Measurements from ENCODE around the gene CNTNAP2.

CNTNAP2 gene

GRCh38 chr7:148434181-148434757 lies 2317.7 kb downstream of the CNTNAP2 start:
- CTCF ChIA-PET, result interaction anchor here (1.4 kb wide), 1 partner anchor 46 kb away, joined by 4 read pairs; no protein-coding TSS in a partner anchor
- TF ChIP-seq LEF1 (IDR thresholded peaks at IDR 0.05; ENCODE audit: borderline replicate concordance), result no peak
- no peak for TF ChIP-seq ZNF384 (IDR thresholded peaks at IDR 0.05)
- TF ChIP-seq ELF4 (IDR thresholded peaks at IDR 0.05), result no peak
- no peak for TF ChIP-seq CTBP1 (IDR thresholded peaks at IDR 0.05; ENCODE audit: borderline replicate concordance)
- no peak for TF ChIP-seq BHLHE40 (IDR thresholded peaks at IDR 0.05; ENCODE audit: borderline replicate concordance)
- TF ChIP-seq FOXK2 (IDR thresholded peaks at IDR 0.05), result no peak
- no peak for TF ChIP-seq TARDBP (IDR thresholded peaks at IDR 0.05)
- no peak for TF ChIP-seq FOXA1 (IDR thresholded peaks at IDR 0.05)
- no peak for DNase-seq (ENCODE audit: extremely low spot score)
- POLR2A ChIA-PET, result no interaction called here

GRCh38 chr7:148434887-148435286 lies 2318.3 kb downstream of the CNTNAP2 start:
- TF ChIP-seq ARNT (IDR thresholded peaks at IDR 0.05) (no peak), CTBP1 (IDR thresholded peaks at IDR 0.05; ENCODE audit: borderline replicate concordance) (no peak), FOXM1 (IDR thresholded peaks at IDR 0.05; ENCODE audit: borderline replicate concordance) (no peak), FOXK2 (IDR thresholded peaks at IDR 0.05) (no peak), PKNOX1 (IDR thresholded peaks at IDR 0.05) (no peak), FOXA1 (IDR thresholded peaks at IDR 0.05) (no peak), BHLHE40 (IDR thresholded peaks at IDR 0.05; ENCODE audit: borderline replicate concordance) (no peak), SP1 (IDR thresholded peaks at IDR 0.05) (no peak), TARDBP (IDR thresholded peaks at IDR 0.05) (no peak)
- ChIA-PET POLR2A (no interaction called here), CTCF (interaction anchor here (1.4 kb wide), 1 partner anchor 46 kb away, joined by 4 read pairs; no protein-coding TSS in a partner anchor)
- DNase-seq (ENCODE audit: extremely low spot score), result no peak

- CTCF ChIA-PET, result no interaction called here
- POLR2A ChIA-PET, result no interaction called here
- no peak for DNase-seq (ENCODE audit: extremely low spot score)
- no peak for TF ChIP-seq ELF4 (IDR thresholded peaks at IDR 0.05)
- TF ChIP-seq LEF1 (IDR thresholded peaks at IDR 0.05; ENCODE audit: borderline replicate concordance), result no peak
- no peak for TF ChIP-seq ARNT (IDR thresholded peaks at IDR 0.05)
- no peak for TF ChIP-seq ZNF384 (IDR thresholded peaks at IDR 0.05)
- TF ChIP-seq TARDBP (IDR thresholded peaks at IDR 0.05), result no peak
- TF ChIP-seq NFRKB (IDR thresholded peaks at IDR 0.05), result no peak
- no peak for TF ChIP-seq SUZ12 (IDR thresholded peaks at IDR 0.05)
- TF ChIP-seq FOXK2 (IDR thresholded peaks at IDR 0.05), result no peak
- TF ChIP-seq HDGF (IDR thresholded peaks at IDR 0.05; ENCODE audit: borderline replicate concordance), result no peak
- no peak for TF ChIP-seq FOXM1 (IDR thresholded peaks at IDR 0.05; ENCODE audit: borderline replicate concordance)
- TF ChIP-seq CTBP1 (IDR thresholded peaks at IDR 0.05; ENCODE audit: borderline replicate concordance), result no peak
- TF ChIP-seq FOXA1 (IDR thresholded peaks at IDR 0.05), result no peak
- no peak for TF ChIP-seq L3MBTL2 (conservative IDR thresholded peaks at IDR 0.05)
- TF ChIP-seq BHLHE40 (IDR thresholded peaks at IDR 0.05; ENCODE audit: borderline replicate concordance), result no peak
- TF ChIP-seq PKNOX1 (IDR thresholded peaks at IDR 0.05), result no peak
- no peak for TF ChIP-seq SP1 (IDR thresholded peaks at IDR 0.05)
These were observed 2319.1 kb downstream of the CNTNAP2 start for GRCh38 chr7:148435715-148436114.

GRCh38 chr7:148436135-148436534 lies 2319.5 kb downstream of the CNTNAP2 start:
- DNase-seq (ENCODE audit: extremely low spot score), result no peak
- POLR2A ChIA-PET, result no interaction called here
- TF ChIP-seq ARNT (IDR thresholded peaks at IDR 0.05), result no peak
- TF ChIP-seq SP1 (IDR thresholded peaks at IDR 0.05), result no peak
- TF ChIP-seq BHLHE40 (IDR thresholded peaks at IDR 0.05; ENCODE audit: borderline replicate concordance), result no peak
- TF ChIP-seq LEF1 (IDR thresholded peaks at IDR 0.05; ENCODE audit: borderline replicate concordance), result no peak
- no peak for TF ChIP-seq FOXM1 (IDR thresholded peaks at IDR 0.05; ENCODE audit: borderline replicate concordance)
- TF ChIP-seq FOXK2 (IDR thresholded peaks at IDR 0.05), result no peak
- TF ChIP-seq CTBP1 (IDR thresholded peaks at IDR 0.05; ENCODE audit: borderline replicate concordance), result no peak
- TF ChIP-seq L3MBTL2 (conservative IDR thresholded peaks at IDR 0.05), result no peak
- TF ChIP-seq SUZ12 (IDR thresholded peaks at IDR 0.05), result no peak
- TF ChIP-seq ELF4 (IDR thresholded peaks at IDR 0.05), result no peak
- no peak for TF ChIP-seq ZNF384 (IDR thresholded peaks at IDR 0.05)
- CTCF ChIA-PET, result interaction anchor here (0.5 kb wide), 1 partner anchor 908 kb away, joined by 3 read pairs; no protein-coding TSS in a partner anchor

GRCh38 chr7:148436571-148436970 lies 2320.0 kb downstream of the CNTNAP2 start:
- TF ChIP-seq FOXA1 (IDR thresholded peaks at IDR 0.05), result no peak
- no peak for TF ChIP-seq FOXM1 (IDR thresholded peaks at IDR 0.05; ENCODE audit: borderline replicate concordance)
- no peak for TF ChIP-seq ARNT (IDR thresholded peaks at IDR 0.05)
- TF ChIP-seq NFRKB (IDR thresholded peaks at IDR 0.05), result no peak
- no peak for TF ChIP-seq SP1 (IDR thresholded peaks at IDR 0.05)
- TF ChIP-seq ELF4 (IDR thresholded peaks at IDR 0.05), result no peak
- no peak for TF ChIP-seq FOXK2 (IDR thresholded peaks at IDR 0.05)
- TF ChIP-seq TARDBP (IDR thresholded peaks at IDR 0.05), result no peak
- TF ChIP-seq ZNF384 (IDR thresholded peaks at IDR 0.05), result no peak
- TF ChIP-seq SUZ12 (IDR thresholded peaks at IDR 0.05), result no peak
- no peak for TF ChIP-seq PKNOX1 (IDR thresholded peaks at IDR 0.05)
- TF ChIP-seq HDGF (IDR thresholded peaks at IDR 0.05; ENCODE audit: borderline replicate concordance), result no peak
- TF ChIP-seq BHLHE40 (IDR thresholded peaks at IDR 0.05; ENCODE audit: borderline replicate concordance), result no peak
- no peak for TF ChIP-seq LEF1 (IDR thresholded peaks at IDR 0.05; ENCODE audit: borderline replicate concordance)
- CTCF ChIA-PET, result interaction anchor here (0.5 to 0.6 kb wide), 2 partner anchors 69 to 908 kb away, joined by 3 read pairs; no protein-coding TSS in a partner anchor
- POLR2A ChIA-PET, result no interaction called here
- no peak for DNase-seq (ENCODE audit: extremely low spot score)

GRCh38 chr7:148437043-148437442 lies 2320.4 kb downstream of the CNTNAP2 start:
- TF ChIP-seq CTBP1 (IDR thresholded peaks at IDR 0.05; ENCODE audit: borderline replicate concordance), result no peak
- TF ChIP-seq LEF1 (IDR thresholded peaks at IDR 0.05; ENCODE audit: borderline replicate concordance), result no peak
- no peak for TF ChIP-seq ARNT (IDR thresholded peaks at IDR 0.05)
- TF ChIP-seq ELF4 (IDR thresholded peaks at IDR 0.05), result no peak
- TF ChIP-seq ZNF384 (IDR thresholded peaks at IDR 0.05), result no peak
- TF ChIP-seq BHLHE40 (IDR thresholded peaks at IDR 0.05; ENCODE audit: borderline replicate concordance), result no peak
- TF ChIP-seq SUZ12 (IDR thresholded peaks at IDR 0.05), result no peak
- no peak for TF ChIP-seq HDGF (IDR thresholded peaks at IDR 0.05; ENCODE audit: borderline replicate concordance)
- TF ChIP-seq PKNOX1 (IDR thresholded peaks at IDR 0.05), result no peak
- no peak for TF ChIP-seq TARDBP (IDR thresholded peaks at IDR 0.05)
- TF ChIP-seq L3MBTL2 (conservative IDR thresholded peaks at IDR 0.05), result no peak
- TF ChIP-seq FOXM1 (IDR thresholded peaks at IDR 0.05; ENCODE audit: borderline replicate concordance), result no peak
- TF ChIP-seq FOXA1 (IDR thresholded peaks at IDR 0.05), result no peak
- no peak for TF ChIP-seq NFRKB (IDR thresholded peaks at IDR 0.05)
- no peak for TF ChIP-seq SP1 (IDR thresholded peaks at IDR 0.05)
- TF ChIP-seq FOXK2 (IDR thresholded peaks at IDR 0.05), result no peak
- no peak for DNase-seq (ENCODE audit: extremely low spot score)
- ChIA-PET POLR2A (no interaction called here), CTCF (interaction anchor here (0.6 to 1.2 kb wide), 2 partner anchors 69 to 174 kb away, joined by 3 read pairs; no protein-coding TSS in a partner anchor)
